ENCODE measurements around the gene GTF2H3. TPM values are rescaled to one million over a fixed set of nuclear protein-coding genes. Genes with fewer than 3 reads are reported as not detected.
A peak's percentile ranks its signal among the peaks of the same experiment; 100 is the strongest.

GTF2H3 gene
- polyA plus RNA-seq, 1 donor from 2014 or later: 22.7 TPM

DNA sequence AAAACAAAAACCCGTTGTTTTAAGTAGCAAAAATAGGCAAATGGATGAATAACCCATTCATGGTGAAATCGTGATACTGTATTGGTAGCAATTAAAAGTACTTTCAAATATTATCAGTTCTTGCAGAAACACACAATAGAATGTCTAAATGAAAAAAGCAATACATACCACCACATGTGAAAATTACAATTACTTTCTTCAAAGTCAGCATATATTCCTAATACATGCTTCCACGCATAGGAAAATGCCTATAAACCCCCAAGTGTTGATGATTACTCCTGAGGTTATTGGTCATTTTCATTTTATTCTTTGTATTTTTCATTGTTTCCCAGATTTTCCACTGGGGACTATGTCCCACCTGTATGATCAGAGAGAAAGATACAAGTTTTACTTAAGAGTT is 16.5 kb upstream of the GTF2H3 start:
- Mint-ChIP-seq H3K4me1 (peaks cover 0 to 2% (median 0%) of the 10 kb centered on the region in 3 donors), H3K27me3 (no peaks in the 10 kb centered on the region), H3K9me3 (no peaks in the 10 kb centered on the region), H3K27ac (no peak overlapping the region), H3K4me3 (no peak overlapping the region), H3K36me3 (peaks cover 8% of the 10 kb centered on the region)

DNA sequence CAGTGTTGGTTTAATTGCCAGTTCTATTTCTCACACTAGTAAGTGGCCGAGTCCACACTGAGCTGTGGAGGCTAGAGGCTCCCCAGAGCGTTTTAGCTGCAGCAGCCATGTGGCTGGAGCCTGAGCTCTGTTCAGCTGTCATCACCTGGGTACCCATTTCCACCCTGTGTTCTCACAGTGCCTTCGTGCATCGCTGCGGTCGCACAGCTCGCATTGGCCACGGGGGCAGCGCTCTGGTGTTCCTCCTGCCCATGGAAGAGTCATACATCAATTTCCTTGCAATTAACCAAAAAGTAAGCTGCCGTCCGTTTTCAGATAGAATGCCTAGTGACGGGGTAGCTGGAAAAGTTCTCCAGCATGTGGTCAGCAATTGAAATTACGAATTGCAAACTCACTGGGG is 16.0 kb upstream of the GTF2H3 start:
- Mint-ChIP-seq H3K4me1 (peaks cover 0 to 2% (median 0%) of the 10 kb centered on the region in 3 donors), H3K27ac (no peak overlapping the region), H3K4me3 (no peak overlapping the region)

DNA sequence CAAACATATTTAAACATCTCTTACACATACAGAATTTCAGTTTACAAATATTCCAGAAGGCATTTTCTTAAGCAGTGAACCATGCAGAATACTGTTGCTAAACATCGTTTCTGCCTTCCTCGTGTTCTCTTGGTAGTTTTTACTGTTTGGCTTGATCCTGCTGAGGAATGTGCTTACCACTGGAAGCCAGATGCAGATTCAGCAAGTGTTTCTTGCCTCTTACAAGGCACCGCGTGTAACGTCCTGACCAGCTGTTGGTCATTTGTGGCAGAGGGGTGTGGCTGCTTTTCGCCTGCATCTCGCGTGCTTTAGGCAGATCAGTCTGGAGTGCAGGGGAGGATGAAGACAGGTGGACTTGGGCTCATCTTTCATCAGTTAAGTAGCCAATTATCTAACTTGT is 12.5 kb upstream of the GTF2H3 start:
- peak overlapping the region in 1 of 3 donors; percentile 60 for H3K27ac Mint-ChIP-seq
- no peaks in the 10 kb centered on the region for H3K9me3 Mint-ChIP-seq
- no peak overlapping the region for H3K4me3 Mint-ChIP-seq
- peaks cover 0 to 2% (median 0%) of the 10 kb centered on the region in 3 donors for H3K4me1 Mint-ChIP-seq
- peaks cover 6% of the 10 kb centered on the region for H3K36me3 Mint-ChIP-seq
- no peaks in the 10 kb centered on the region for H3K27me3 Mint-ChIP-seq

More for the DNA sequence above, 16.0 kb upstream of the GTF2H3 start:
- Mint-ChIP-seq H3K27me3 (no peaks in the 10 kb centered on the region), H3K36me3 (peaks cover 8% of the 10 kb centered on the region), H3K9me3 (no peaks in the 10 kb centered on the region)

DNA sequence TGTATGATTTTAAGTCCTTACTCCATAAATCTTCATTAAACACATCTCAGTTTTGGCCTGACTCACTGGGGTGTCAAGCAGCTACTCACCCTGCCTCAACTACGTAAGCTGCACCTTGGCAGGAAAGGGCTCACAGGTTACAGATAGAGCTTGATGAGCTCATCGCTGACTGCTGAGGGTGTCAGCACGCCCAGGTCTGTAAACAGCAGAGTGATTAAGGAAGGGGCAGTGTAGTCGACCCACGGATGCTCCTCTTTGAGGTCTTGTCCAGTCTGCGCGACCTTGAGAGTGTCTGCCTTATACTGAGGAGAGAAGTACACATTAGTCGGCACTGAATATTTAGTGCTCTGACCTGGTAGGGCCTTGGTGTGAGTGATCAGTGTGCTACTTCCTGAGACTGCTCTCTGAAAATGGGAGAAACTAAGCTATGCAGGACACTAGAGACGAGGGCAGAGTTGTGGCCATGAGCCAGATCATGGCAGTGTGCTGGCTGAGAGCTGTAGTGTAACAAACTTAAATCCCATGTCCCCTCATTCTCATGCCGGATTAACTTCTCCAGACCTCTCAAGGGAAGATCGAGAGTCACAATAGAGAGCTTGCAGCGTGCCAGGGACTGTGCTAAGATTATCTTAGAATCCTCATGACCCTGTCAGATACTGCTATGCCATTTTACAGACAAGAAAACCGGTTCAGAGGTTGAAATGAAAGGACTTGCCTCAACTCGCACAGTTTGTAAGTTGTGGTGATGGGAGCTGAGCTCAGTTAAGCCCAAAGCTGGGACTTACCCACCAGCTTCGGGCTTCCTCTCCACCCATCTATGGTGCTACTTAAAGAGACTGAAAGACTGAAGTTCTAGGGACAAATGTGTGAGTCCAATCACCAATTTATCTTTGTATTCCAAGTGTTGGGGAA is 11.8 kb upstream of the GTF2H3 start:
- H3K36me3 Mint-ChIP-seq: peaks cover 6% of the 10 kb centered on the region
- H3K27ac Mint-ChIP-seq: no peak overlapping the region
- H3K4me3 Mint-ChIP-seq: no peak overlapping the region
- no peaks in the 10 kb centered on the region for H3K9me3 Mint-ChIP-seq
- peaks cover 0 to 2% (median 1%) of the 10 kb centered on the region in 3 donors for H3K4me1 Mint-ChIP-seq
- no peaks in the 10 kb centered on the region for H3K27me3 Mint-ChIP-seq

DNA sequence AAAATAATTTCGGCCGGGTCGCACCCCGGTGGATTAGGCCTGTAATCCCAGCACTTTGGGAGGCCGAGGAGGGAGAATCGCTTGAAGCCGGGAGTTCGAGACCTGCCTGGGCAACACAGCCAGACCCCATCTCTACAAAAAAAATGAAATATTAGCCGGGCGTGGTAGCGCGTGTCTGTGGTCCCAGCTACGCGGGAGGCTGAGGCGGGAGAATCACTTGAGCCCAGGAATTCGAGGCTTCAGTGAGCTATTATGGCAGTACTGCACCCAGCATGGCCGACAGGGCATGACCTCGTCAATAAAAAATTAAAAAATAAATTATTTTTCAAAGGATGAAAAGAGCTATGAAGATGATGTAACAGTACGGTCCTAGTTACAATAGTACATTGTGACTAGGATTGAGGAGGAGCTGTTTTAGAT is 523 bp downstream of the GTF2H3 start:
- peaks cover 8 to 20% (median 17%) of the 10 kb centered on the region in 3 donors for H3K4me1 Mint-ChIP-seq
- peak overlapping the region; percentile 57 to 99 (median 93) for H3K27ac Mint-ChIP-seq
- no peaks in the 10 kb centered on the region for H3K9me3 Mint-ChIP-seq
- H3K36me3 Mint-ChIP-seq: peaks cover 3% of the 10 kb centered on the region
- H3K27me3 Mint-ChIP-seq: no peaks in the 10 kb centered on the region
- H3K4me3 Mint-ChIP-seq: peak overlapping the region; percentile 83 to 99 (median 95)

DNA sequence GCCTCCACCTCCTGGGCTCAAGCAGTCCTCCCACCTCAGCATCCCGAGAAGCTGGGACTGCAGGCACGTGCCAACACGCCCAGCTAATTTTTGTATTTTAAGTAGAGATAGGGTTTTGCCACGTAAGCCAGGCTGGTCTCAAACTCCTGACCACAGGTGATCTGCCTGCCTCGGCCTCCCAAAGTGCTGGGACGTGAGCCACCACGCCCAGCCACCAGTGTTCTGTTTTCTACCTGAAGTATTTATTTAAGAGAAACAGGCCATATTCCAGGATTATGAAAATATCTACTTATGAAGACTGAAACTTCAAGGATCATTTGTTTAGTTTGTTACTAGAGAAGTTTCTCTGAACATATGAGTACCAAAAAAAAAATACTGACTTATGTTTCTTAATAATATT is 10.3 kb downstream of the GTF2H3 start:
- H3K9me3 Mint-ChIP-seq: no peaks in the 10 kb centered on the region
- peaks cover 0 to 5% (median 2%) of the 10 kb centered on the region in 3 donors for H3K4me1 Mint-ChIP-seq
- no peaks in the 10 kb centered on the region for H3K36me3 Mint-ChIP-seq
- H3K27ac Mint-ChIP-seq: no peak overlapping the region
- H3K4me3 Mint-ChIP-seq: no peak overlapping the region
- no peaks in the 10 kb centered on the region for H3K27me3 Mint-ChIP-seq

DNA sequence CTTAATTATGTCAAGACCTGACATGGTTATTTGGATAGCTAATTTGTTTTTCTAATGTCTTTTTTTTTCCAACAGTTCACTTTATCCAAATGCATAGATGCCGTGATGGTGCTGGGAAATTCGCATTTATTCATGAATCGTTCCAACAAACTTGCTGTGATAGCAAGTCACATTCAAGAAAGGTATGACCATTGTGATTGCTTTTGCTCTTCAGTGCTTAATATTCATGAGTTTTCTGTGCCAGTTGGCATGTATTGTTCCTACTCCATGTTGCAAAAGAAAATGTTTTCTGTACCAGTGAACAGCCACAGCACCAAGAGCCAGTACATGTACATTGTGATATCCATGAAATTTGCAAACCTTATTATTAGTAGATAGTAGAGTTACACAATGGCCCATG is 11.8 kb downstream of the GTF2H3 start:
- Mint-ChIP-seq H3K27me3 (no peaks in the 10 kb centered on the region), H3K4me1 (peaks cover 0 to 5% (median 1%) of the 10 kb centered on the region in 3 donors), H3K9me3 (no peaks in the 10 kb centered on the region), H3K36me3 (peaks cover 2% of the 10 kb centered on the region), H3K4me3 (no peak overlapping the region), H3K27ac (no peak overlapping the region)

DNA sequence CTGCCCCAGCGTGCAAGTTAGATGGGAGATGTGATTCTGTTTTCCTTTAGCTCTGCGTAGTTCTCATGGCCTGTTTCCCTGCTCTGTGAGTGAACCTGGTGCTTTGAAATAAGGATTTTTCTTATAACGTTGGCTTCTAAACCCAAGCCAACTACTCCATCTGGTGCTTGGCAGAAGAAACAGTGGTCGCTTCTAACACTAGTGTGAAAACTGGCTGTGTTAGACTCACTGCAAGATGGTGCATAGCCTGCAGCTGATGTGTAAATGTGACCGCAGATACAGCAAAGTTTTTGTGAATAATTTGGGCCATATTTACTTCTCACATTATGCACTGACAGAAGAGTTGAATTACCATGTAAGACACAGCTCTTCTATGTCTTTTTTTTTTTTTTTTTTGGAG is 12.2 kb downstream of the GTF2H3 start:
- peaks cover 1 to 5% (median 2%) of the 10 kb centered on the region in 3 donors for H3K4me1 Mint-ChIP-seq
- H3K27ac Mint-ChIP-seq: no peak overlapping the region
- no peaks in the 10 kb centered on the region for H3K27me3 Mint-ChIP-seq
- H3K36me3 Mint-ChIP-seq: peaks cover 5% of the 10 kb centered on the region
- H3K4me3 Mint-ChIP-seq: no peak overlapping the region
- no peaks in the 10 kb centered on the region for H3K9me3 Mint-ChIP-seq

DNA sequence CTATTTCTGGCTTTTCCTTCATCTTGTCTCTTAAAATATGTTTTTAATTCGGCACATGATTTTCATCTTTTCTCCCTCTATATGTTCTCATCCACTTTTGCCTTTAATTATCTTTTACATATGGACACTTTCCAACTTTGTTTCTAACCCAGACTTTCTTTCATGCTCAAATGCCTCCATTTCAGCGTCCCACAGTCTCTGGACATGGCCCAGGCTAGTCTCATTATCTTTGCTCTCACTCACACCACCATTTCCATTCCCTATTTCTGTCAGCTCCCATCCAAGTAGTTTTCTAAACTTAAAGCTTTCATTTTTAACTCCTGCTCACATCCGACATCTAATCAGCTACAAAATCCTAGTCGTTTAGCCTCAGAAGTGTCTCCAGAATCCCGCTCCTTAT is 14.8 kb downstream of the GTF2H3 start:
- no peaks in the 10 kb centered on the region for H3K27me3 Mint-ChIP-seq
- peaks cover 1 to 5% (median 4%) of the 10 kb centered on the region in 3 donors for H3K4me1 Mint-ChIP-seq
- H3K9me3 Mint-ChIP-seq: no peaks in the 10 kb centered on the region
- no peak overlapping the region for H3K4me3 Mint-ChIP-seq
- no peak overlapping the region for H3K27ac Mint-ChIP-seq
- H3K36me3 Mint-ChIP-seq: peaks cover 7% of the 10 kb centered on the region

DNA sequence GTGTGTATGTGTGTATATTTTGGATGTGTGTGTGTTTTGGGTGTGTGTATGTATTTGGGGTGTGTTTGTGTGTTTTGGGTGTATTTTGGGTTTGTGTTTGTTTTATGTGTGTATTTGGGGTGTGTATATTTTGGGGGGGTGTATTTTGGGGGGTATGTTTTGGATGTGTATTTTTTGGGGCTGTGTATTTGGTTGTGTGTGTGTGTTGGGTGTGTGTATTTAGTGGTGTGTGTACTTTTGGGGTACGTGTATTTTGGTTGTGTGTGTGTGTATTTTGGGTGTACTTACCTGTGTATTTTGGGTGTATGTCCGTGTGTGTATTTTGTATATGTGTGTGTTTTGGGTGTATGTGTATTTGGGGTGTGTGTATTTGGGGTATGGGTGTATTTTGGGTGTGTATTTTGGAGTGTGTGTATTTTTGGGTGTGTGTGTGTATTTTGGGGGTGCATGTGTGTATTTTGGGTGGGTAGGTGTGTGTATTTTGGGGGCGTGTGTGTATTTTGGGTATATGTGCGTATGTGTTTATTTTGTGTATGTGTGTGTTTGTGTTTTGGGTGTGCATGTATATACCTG is 20.6 kb downstream of the GTF2H3 start:
- H3K4me3 Mint-ChIP-seq: peak overlapping the region in 1 of 4 donors; percentile 63
- H3K9me3 Mint-ChIP-seq: no peaks in the 10 kb centered on the region
- H3K4me1 Mint-ChIP-seq: peaks cover 25 to 36% (median 28%) of the 10 kb centered on the region in 3 donors
- H3K27me3 Mint-ChIP-seq: no peaks in the 10 kb centered on the region
- no peak overlapping the region for H3K27ac Mint-ChIP-seq
- peaks cover 12% of the 10 kb centered on the region for H3K36me3 Mint-ChIP-seq

DNA sequence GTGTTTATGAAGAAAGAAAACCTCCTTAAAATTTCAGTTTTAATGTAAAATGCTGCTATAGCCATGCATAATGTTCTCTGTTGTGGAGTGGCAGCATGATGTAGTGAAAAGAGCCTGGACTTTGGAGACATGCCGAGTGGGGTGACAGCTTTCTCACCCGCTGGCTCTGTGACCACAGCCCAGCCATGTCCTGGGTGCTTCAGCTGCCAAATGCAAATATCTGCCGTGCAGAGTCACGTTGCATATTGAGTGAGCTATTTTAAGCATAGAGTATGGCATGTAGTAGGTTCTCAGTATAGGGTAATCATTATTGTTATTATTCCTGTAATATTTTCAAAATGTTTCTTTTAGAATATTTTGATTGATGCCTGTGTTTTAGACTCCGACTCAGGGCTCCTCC is 21.8 kb downstream of the GTF2H3 start:
- no peaks in the 10 kb centered on the region for H3K9me3 Mint-ChIP-seq

DNA sequence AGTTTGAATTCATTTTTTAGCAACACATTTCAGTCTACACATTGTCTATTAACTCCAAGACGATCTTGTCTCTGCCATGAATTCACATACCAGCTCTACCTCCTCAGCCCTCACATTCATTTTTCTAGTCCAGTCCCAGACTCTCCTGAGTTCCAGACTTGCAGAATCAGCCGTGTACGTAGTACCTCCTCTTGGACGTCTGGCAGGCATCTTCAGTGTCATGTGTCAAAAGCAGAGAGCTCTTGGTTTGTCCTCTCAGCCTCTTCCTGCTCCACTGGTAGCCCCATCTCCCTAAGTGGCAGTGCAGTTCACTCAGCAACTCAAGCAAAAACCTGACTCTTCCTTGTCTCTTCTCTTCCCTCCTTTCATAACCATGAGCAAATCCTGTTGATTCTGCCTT is 22.8 kb downstream of the GTF2H3 start:
- H3K27me3 Mint-ChIP-seq: no peaks in the 10 kb centered on the region
- H3K4me1 Mint-ChIP-seq: peaks cover 35 to 44% (median 40%) of the 10 kb centered on the region in 3 donors
- no peaks in the 10 kb centered on the region for H3K9me3 Mint-ChIP-seq
- no peak overlapping the region for H3K4me3 Mint-ChIP-seq
- peaks cover 8% of the 10 kb centered on the region for H3K36me3 Mint-ChIP-seq
- H3K27ac Mint-ChIP-seq: no peak overlapping the region

More for the DNA sequence above, 21.8 kb downstream of the GTF2H3 start:
- H3K4me3 Mint-ChIP-seq: peak overlapping the region in 2 of 4 donors; percentile 39 to 51
- no peaks in the 10 kb centered on the region for H3K27me3 Mint-ChIP-seq
- H3K27ac Mint-ChIP-seq: no peak overlapping the region
- H3K36me3 Mint-ChIP-seq: peaks cover 11% of the 10 kb centered on the region
- H3K4me1 Mint-ChIP-seq: peaks cover 34 to 44% (median 37%) of the 10 kb centered on the region in 3 donors

DNA sequence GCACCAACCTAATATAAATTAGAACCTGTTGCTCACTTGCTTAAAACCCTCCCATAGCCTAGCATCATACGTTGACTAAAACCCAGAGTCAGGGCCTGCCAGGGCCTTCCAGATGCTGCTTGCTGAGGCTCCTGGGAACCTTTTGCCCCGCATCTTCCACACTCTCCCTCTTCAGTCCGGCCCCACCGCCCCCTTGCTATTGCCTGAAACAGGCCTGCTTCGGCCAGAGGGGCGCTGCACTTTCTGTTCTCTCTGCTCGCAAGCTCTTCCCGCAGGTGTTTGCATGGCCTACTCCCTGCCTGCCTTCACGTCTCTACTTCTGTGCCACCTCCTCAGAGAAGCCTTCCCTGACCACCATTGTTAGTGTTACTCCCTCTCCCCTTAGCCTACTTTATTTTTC is 23.6 kb downstream of the GTF2H3 start:
- H3K4me1 Mint-ChIP-seq: peaks cover 33 to 44% (median 43%) of the 10 kb centered on the region in 3 donors
- H3K27ac Mint-ChIP-seq: peak overlapping the region in 2 of 3 donors; percentile 3 to 33
- H3K9me3 Mint-ChIP-seq: no peaks in the 10 kb centered on the region
- H3K4me3 Mint-ChIP-seq: peak overlapping the region in 1 of 4 donors; percentile 83
- peaks cover 8% of the 10 kb centered on the region for H3K36me3 Mint-ChIP-seq
- no peaks in the 10 kb centered on the region for H3K27me3 Mint-ChIP-seq

DNA sequence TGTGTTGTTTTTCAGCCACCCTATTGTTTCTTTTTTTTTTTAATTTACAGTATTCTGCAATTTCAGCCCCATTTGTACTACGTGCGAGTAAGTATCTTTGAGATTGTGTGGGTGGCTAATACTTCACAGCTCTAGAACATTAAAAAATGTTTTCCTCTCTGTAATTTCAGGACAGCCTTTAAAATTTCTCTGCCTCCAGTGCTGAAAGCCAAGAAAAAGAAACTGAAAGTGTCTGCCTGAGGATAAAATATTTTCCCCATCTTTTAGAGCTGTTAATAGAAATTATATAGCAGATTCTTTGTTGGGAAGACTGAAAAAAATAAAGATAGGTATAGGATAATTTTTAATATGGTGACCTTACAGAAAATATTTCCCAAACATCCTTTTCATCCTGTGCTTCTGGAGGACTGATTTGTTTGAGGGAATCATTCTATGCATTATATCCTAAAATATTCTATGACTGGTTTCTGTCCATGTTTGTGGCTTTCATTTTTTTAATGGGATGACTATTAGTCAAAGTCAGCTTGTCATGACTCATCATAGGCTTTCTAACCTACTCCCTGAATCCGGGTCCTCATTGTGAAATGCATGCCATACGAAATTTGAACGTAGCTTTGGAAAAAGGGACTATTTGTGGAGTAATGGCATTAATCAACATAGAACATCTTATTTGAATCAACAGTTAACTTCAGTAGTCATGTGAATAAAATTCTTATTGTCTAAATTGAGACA is 26.5 kb downstream of the GTF2H3 start:
- no peaks in the 10 kb centered on the region for H3K9me3 Mint-ChIP-seq
- peaks cover 6% of the 10 kb centered on the region for H3K36me3 Mint-ChIP-seq
- H3K27ac Mint-ChIP-seq: peak overlapping the region in 2 of 3 donors; percentile 76 to 93
- H3K4me3 Mint-ChIP-seq: peak overlapping the region in 1 of 4 donors; percentile 12
- H3K4me1 Mint-ChIP-seq: peaks cover 27 to 37% (median 31%) of the 10 kb centered on the region in 3 donors
- no peaks in the 10 kb centered on the region for H3K27me3 Mint-ChIP-seq

DNA sequence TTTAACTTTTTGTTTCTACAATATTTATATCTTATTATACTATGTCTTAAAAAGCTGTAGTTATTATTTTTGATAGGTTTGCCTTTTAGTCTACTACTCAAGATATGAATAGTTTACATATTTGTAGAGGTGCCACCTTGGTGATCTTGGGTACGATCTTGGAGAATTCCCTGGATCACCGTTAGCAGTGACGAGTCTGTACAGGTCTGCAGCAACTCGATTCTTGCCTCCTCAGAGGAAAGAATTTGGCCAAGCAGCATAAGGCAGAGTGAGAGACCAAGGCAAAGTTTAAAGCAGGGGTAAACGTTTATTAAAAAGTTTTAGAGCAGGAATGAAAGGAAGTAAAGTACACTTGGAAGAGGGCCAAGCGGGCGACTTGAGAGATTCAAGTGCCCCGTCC is 34.1 kb downstream of the GTF2H3 start:
- Mint-ChIP-seq H3K9me3 (no peaks in the 10 kb centered on the region), H3K36me3 (no peaks in the 10 kb centered on the region), H3K4me3 (no peak overlapping the region), H3K27ac (no peak overlapping the region), H3K4me1 (peaks cover 6 to 7% (median 6%) of the 10 kb centered on the region in 3 donors), H3K27me3 (no peaks in the 10 kb centered on the region)
